Ramos (cell line): ENCODE data around the gene URI1.
"Not testable (repeated sequence)": the region's sequence is repeated elsewhere in the genome, so short reads cannot be mapped to it uniquely, and the experiment has no call there.

ENCODE experiments used
- in situ Hi-C: fragments of 300-500 bp; cut with MboI; formaldehyde crosslinking; loops from one replicate; pipeline ENCODE4 v1.14.3; 2022; ENCODE audit warnings: low sequenced_read_pairs; ENCODE audit not compliant: unreplicated experiment

Gene URI1, protein sequence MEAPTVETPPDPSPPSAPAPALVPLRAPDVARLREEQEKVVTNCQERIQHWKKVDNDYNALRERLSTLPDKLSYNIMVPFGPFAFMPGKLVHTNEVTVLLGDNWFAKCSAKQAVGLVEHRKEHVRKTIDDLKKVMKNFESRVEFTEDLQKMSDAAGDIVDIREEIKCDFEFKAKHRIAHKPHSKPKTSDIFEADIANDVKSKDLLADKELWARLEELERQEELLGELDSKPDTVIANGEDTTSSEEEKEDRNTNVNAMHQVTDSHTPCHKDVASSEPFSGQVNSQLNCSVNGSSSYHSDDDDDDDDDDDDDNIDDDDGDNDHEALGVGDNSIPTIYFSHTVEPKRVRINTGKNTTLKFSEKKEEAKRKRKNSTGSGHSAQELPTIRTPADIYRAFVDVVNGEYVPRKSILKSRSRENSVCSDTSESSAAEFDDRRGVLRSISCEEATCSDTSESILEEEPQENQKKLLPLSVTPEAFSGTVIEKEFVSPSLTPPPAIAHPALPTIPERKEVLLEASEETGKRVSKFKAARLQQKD

DNA sequence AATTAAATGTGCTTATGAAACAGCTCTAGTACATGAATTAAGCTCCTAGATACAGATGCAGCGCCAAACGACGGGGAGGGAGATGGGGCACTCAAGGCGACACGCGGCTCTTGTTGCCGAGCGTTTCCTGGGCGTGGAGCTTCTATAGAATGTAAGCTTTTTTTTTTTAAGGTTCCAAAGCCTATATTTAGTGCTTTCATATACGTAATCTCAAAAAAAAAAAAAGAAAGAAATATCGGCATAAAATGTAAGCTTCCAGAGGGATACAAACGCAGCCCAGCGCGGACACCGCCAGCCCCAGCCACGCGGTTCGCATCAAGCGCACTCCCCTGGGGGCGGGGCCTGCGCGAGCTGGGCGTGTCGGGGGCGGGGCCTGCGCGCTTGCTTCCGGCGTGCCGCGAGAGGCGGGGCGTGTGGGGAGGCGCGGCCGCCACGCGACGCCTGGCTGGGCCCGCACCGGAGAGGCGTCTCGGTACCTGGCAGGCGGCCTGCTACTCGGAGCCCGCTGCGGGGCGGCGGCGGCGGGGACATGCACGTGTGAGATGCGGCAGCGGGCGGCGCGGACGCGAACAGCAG is at the start of gene URI1:
TSS of gene URI1 (plus strand) at position 412 of the 576 bp plus-strand sequence. CDS start 309 bp downstream, outside the sequence.
- in situ Hi-C loops, result no loop called here

DNA sequence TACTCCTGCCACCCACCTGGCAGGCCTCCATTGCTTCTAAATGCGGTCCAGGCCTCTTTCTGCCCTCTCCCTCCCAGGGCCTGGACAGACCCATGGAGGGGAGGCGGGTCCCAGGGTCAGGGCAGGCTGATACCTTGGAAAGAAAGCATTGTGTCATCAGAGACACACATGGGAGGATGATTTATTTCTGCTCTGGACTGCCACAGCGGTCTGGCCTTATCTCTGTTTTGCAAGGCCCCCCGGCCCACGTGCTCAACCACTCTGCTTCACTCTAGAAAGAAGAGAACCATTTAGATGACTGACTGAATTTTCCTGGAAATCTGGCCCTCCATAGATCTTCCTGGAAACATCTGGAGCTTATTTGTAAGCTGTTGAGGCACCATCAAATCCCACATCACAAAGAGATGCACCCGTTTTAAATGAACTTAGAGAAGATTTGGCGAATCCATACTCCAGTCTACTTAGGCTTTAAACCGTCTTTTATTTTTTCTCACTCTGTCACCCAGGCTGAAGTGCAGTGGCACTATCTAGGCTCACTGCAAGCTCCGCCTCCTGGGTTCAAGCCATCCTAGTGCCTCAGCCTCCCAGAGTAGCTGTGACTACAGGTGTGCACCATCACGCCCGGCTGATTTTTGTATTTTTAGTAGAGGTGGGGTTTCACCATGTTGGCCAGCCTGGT is 48.3 kb upstream of the URI1 start:
- in situ Hi-C loops, result no loop called here

DNA sequence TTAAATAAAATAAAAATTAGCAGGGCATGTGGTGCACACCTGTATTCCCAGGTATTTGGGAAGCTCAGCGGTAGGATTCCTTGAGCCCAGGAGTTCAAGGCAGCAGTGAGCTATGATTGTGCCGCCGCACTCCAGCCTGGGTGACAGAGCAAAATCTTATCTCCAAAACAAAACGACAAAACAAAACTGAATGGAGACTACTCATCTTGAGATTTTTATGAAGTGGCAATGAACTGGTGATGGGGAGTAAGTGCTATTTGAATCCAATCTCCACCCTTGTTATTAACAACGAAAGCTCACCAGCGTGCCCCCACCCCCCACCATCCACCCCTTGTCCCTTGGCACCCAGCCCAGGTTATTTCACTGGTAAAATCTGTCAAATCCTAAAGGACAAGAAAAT is 45.2 kb upstream of the URI1 start:
- in situ Hi-C loops, result no loop called here

DNA sequence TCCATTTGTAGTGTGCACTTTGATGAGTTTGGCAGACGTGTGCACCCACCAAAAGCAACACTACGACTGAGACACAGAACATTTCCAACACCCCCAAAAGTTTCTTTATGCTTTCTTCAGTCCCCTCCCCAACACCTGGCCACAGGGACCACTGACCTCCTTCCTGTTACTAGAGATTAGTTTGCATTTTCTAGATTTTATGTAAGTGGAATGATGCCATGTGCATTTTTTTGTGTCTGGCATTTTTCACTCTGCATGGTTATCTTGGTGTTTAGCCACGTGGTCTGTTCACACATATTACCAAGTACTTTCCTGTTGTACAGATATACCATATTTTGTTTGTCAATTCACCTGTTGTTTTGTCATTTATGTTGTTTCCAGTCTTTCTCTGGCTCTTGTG is 44.6 kb upstream of the URI1 start:
- in situ Hi-C loops, result no loop called here

DNA sequence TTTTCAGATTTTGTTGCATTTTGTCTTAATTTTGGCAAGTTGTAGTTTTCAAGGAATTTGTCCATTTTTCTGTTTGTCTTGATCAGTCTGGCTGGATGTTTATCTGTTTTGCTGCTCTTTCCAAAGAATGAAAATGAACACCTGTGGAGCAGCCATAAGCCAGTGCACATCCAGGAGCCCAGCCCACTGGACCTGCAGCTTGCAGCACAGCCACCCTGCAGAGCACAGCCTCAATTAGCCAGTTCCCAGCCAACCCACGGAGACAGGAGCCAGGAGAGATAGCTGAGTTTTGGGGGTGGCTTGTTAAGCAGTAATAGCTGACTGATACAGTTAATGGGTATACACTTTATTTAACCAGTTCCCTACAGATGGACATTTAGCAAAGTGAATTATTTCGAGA is 38.0 kb upstream of the URI1 start:
- in situ Hi-C loops, result no loop called here

DNA sequence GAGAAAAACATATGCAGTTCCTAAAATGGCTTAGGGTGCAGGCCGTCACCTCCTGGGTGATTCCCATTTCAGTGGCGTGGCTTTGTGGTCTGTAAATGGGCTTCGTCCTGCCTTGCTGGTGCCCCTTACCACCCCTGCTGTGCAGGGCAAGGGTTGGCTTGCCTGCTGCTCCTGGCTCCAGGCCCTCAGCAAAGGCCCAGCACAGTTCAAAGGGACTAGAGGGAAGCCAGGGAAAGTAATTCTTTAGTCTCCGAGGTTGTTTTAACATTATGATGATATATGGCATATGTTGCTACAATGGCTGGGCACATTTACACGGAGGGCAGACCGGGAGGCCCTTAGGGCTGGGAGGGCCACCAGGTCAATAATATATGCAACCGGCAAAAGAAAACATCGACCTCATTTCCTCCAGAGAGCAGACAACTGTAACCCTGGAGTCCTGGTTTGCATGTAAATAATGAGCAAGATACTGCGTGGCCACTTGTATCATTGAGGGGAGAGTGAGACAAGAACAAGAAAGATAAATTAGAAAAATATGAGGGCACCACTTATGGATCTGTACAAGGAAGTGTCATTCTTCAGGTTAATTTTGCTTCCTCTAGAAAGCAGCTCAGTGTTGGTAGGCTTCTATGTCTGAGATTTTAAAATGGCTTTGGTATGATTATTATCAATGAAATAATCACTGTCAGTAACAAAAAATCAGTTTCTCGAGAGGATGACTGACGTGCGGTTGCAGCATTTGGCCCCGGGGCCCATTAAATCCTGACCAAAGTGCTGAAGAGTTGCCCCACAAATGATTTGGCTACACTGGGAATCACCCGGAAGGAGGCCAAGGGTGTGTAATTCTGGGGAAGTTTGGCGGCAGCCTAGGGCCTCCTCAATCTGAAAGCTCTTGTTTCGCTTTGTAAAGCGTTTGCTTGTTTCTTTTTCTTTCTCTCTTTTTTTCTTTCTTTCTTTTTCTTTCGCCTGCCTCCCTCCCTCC is 32.8 kb upstream of the URI1 start:
- in situ Hi-C loops, result no loop called here

DNA sequence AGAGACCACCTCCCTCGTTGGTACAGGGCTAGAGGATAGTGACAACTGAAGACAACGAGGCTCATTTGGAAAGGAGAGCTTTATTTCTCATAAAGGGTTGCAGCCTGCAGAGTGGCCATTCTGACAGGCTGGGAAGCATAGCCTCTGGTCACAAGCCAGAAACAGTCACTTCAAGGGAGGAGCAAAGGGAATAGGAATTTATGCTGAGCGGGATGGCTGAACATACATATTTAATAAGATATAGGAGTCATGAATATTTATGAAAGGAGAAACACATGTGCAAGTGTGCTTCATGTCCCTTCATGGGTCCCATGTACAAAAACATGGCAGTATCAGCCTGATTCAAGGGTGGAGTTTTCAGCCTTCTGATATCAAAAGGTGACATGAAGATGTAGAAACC is 27.1 kb upstream of the URI1 start:
- in situ Hi-C loops, result no loop called here

DNA sequence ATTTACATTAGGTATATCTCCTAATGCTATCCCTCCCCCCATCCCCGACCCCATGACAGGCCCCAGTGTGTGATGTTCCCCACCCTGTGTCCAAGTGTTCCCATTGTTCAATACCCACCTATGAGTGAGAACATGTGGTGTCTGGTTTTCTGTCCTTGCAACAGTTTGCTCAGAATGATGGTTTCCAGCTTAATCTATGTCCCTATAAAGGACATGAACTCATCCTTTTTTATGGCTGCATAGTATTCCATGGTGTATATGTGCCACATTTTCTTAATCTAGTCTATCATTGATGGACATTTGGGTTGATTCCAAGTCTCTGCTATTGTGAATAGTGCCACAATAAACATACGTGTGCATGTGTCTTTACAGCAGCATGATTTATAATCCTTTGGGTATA is 26.2 kb upstream of the URI1 start:
- in situ Hi-C loops, result not testable (repeated sequence)

DNA sequence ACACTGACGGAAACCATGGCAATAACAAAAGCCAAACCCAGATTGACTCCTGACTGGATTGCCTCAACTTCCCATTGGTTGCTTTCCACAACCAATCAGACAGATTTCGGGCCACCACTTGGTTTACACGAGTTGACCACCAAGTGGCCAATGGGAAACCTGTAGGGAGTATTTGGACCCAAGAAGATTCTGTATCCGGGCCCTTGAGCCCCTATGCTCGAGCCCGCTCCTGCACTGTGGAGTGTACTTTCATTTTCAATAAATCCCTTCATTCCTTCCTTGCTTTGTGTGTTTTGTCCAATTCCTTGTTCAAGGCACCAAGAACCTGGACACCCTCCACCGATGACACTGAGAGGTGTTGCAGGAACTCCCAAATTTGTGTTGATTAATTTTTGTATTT is 24.1 kb upstream of the URI1 start:
- in situ Hi-C loops, result no loop called here

DNA sequence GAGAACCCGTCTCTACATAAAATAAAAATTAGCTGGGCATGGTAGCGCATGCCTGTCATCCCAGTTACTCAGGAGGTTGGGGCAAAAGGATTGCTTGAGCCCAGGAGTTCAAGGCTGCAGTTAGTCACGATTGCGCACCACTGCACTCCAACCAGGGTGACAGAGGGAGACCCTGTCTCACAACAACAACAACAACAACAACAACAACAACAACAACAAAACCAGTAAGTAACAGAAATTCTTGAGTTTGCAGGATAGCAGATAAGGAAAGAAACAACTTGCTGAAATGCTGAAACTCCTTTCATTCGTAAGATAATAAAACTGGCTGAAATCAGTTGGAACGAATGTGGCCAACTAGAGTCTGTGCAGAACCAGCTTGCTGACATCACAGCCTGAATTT is 23.1 kb upstream of the URI1 start:
- in situ Hi-C loops, result no loop called here

DNA sequence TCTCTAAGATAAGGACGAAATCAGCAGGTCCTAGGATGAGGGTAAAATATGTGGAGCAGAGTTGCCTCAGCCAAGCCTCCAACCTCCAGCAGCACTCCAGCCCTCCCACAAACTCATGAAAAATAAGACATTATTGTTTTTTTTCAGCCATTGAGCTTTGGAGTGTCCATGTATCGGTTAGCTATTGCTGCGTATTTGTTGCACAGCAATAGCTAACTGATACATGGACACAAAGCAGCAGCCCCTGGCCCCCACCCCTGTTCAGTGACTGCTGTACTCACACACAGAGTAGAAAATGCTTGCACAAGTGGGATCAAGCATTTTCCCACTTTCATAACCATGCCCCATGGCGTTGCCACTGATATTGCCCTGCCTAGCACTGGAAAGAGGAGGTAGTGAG is 19.1 kb upstream of the URI1 start:
- in situ Hi-C loops, result no loop called here

DNA sequence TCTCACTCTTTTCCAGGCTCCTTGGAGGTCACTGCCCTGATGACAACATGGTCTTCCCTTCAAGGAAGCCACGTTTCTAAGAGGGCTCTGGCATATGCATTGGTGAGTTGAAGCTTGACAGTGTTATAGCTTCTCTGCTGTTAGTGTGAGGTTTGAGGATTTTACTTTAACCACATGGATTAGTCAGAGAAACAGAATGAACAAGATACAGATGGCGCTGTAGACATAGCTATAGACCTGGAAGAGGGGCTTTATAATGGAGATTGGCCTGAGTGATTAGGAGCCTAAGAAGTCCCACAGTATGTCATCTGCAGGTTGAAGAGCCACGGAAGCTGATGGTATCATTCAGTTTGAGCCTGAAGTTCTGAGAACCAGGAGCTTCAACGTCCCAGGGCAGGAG is 18.4 kb upstream of the URI1 start:
- in situ Hi-C loops, result no loop called here

DNA sequence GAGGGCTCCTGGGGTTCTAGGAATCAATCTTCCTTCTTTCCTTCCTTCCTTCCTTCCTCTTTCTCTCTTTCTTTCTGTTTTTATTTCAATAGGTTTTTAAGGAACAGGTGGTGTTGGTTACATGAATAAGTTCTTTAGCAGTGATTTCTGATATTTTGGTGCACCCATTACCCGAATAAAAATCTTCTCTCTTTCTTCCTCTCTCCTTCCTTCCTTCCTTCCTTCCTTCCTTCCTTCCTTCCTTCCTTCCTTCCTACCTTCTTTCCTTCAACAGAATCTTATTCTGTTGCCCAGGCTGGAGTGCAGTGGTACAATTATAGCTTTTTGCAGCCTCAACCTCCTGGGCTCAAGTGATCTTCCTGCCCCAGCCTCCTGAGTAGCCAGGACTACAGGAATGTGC is 16.0 kb upstream of the URI1 start:
- in situ Hi-C loops, result no loop called here

DNA sequence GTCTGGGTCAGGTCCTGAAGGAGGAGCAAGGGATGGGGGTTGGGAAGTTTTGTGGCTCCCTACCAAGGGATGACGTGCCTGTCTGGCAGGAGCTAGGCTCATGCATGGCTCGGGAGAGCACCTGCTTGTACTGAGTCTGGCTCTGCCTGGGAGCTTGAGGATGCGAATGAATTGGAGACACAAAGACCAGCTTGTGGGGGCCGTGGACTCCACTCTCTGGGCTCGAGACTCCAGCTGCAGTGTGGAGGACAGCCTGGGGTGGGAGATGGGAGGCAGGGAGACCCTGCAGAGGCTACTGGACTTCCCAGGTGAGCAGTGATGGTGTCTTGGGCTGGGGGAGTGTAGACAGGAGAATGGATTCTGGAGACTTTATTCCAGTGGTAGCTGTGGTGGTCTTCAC is 15.2 kb upstream of the URI1 start:
- in situ Hi-C loops, result no loop called here

DNA sequence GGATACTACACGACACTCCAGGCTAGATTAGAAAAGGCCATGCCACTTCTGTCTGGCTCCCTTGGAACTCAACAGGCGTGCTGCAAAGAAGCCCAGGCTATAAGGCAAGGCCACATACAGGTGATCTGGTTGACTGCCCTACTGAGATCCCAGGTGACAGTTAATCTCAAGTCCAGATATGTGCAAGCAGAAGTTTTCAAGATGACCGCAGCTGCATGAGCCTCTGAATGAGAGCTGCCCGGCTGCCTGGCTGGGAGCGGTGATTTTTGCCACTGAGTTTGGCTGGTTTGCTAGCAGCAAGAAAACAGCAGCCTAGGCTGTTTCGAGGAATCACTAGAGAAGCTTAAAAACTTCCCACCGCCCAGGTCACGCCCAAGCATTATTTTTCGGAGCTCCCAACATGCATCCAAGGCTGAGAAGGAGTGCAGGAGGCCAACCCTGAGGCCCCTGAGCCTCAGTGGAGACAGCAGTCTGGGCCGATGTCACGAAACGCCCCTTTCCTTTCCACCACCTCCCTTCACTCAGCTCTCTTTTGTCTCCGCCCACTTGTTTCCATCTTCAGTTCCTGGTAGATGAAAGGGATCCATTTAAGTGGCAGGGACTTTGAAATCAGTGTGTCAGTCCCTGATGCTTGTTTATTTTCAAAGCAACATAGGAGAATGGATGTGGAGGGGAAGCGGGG is 14.0 kb upstream of the URI1 start:
- in situ Hi-C loops, result no loop called here

DNA sequence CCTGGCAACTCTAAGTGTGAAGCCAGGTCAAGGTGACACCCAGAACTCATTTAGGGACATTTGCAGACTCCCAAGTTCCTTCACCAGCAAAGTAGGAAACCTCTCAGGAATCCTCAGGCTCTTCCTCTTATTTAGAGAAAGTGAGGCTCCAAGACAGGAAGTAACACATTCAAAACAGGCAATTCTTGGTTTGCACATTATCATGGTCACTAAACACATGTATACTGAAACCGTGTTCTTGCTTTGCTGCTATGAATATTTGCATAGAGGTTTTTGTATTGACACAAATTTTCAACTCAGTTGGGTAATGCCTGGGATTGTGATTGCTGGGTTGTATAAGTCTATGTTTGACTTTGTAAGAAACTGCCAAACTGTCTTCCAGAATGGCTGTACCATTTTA is 13.2 kb upstream of the URI1 start:
- in situ Hi-C loops, result no loop called here

DNA sequence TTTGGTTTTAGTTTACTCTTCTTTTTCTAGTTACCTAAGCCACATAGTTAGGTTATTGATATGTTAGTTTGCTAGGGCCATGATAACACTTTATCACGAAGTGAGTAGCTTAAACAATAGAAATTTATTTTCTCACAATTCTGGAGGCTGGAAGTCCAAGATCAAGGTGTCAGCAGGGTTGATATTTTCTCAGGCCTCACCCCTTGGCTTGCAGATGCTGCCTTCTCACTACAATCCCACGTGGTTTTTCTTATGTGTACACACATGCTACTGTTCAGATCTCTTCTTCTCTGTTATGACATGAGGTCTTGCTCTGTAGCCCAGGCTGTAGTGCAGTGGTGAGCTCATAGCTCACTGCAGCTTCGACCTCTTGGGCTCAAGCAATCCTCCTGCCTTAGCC is 7.8 kb upstream of the URI1 start:
- in situ Hi-C loops, result no loop called here

DNA sequence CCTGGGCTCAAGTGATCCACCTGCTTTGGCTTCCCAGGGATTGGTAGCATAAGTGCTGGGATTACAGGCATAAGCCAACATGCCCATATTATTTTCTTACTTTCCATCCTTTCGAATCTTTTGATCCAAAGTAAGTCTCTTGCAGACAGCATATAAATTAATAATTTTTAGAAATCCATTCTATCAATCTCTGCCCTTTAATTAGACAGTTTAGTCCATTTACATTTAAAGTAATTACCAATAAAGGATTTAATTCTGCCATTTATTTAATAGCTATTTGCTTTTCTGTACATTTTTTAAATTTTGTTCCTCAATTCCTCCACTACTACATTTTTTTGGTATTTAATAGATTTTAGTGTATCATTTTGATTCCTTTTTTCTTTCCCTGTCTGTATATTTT is 7.3 kb upstream of the URI1 start:
- in situ Hi-C loops, result no loop called here

DNA sequence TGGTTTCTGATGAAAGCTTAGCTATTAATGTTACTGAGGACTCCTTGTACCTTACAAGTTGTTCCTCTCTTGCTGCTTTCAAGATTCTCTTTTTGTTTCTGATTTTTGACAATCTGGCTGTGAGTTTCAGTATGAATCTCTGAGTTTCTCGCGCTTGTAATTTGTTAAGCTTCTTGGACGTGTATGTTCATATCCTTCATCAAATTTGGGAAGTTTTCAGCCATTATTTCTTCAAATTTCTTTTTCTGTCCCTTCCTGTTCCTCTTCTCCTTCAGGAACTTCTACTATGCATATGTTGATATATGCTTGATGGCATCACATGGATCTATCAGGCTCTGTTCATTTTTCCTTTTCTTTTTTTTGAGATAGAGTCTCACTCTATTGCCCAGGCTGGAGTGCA is 5.6 kb upstream of the URI1 start:
- in situ Hi-C loops, result no loop called here

DNA sequence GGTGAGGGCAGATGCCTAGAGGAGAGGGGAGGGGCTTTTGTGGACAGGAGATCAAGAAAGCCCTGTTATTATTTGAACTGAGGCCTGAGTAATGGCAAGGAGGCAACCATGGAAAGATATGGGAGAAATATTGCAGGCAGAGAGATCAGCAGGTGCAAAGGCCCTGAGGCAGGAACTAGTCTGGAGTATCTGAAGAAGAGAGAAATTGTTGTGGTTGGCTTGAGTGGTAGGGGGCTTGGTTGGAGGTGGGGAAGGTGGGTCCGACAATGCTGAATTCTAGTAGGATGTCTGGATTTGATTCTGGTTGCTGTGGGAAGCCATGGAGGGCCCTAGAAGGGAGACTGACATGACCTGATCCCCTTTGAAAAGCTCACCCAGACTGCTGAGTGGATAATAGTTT is 2.4 kb upstream of the URI1 start:
- in situ Hi-C loops, result no loop called here
